Stomach smooth muscle (tissue), 2 donors: ENCODE measurements around the gene SLC22A3.
"Not testable (repeated sequence)": the region's sequence is repeated elsewhere in the genome, so short reads cannot be mapped to it uniquely, and the experiment has no call there.

Source experiments
- H3K27ac ChIP-seq: one replicate; pipeline ENCODE4 v1.7.0; 2013; ENCODE audit warnings: mild to moderate bottlenecking, low read length, inconsistent platforms
- H3K27me3 ChIP-seq, 2 donors: one replicate each; pipeline ENCODE4 v1.7.0; 2013; ENCODE audit warnings: low read length in 2 of 2; ENCODE audit not compliant: insufficient read depth in 2 of 2, control insufficient read depth in 1 of 2
- H3K36me3 ChIP-seq, 2 donors: one replicate each; pipeline ENCODE4 v1.7.0; 2013; ENCODE audit warnings: low read length in 2 of 2; ENCODE audit not compliant: control insufficient read depth in 2 of 2, insufficient read depth in 2 of 2
- H3K4me1 ChIP-seq: one replicate; pipeline ENCODE4 v1.7.0; 2013; ENCODE audit warnings: low read length; ENCODE audit not compliant: control insufficient read depth, insufficient read depth
- H3K4me3 ChIP-seq, 2 donors: one replicate each; pipeline ENCODE4 v1.7.0; 2013; ENCODE audit warnings: low read length in 2 of 2
- H3K9ac ChIP-seq, 2 donors: one replicate each; pipeline ENCODE4 v1.7.0; 2013; ENCODE audit warnings: low read length in 2 of 2, mild to moderate bottlenecking in 1 of 2
- H3K9me3 ChIP-seq, 2 donors: one replicate each; pipeline ENCODE4 v1.7.0; 2013; ENCODE audit warnings: low read length in 2 of 2; ENCODE audit not compliant: control insufficient read depth in 2 of 2
- donor health status: healthy.
- donor health status: Pancreatic carcinoma.

The SLC22A3 gene

DNA sequence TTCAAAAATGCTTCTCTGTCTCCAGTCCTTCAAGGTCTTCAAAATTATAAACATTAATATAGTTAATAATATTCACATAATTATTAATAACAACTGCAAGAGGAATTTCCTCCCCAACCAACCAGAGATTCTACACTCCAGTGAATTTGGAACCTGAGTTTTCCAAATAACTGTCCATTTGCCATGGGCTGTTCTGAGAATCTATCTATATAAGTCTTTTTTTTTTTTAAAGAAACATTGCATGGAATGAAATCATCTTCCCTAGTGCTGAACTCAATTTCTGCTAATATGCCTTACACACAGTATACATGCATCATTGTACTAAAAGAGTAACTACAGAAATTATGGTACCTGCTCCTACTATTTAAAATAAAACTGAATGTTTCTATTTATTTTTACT lies 113.9 kb downstream of the SLC22A3 start:
- no peaks in the 10 kb centered on the region for H3K9me3 ChIP-seq
- no peaks in the 10 kb centered on the region for H3K36me3 ChIP-seq
- no peak overlapping the region for H3K27ac ChIP-seq
- no peaks in the 10 kb centered on the region for H3K4me1 ChIP-seq
- no peaks in the 10 kb centered on the region for H3K27me3 ChIP-seq
- no peak overlapping the region for H3K9ac ChIP-seq
- no peak overlapping the region for H3K4me3 ChIP-seq

DNA sequence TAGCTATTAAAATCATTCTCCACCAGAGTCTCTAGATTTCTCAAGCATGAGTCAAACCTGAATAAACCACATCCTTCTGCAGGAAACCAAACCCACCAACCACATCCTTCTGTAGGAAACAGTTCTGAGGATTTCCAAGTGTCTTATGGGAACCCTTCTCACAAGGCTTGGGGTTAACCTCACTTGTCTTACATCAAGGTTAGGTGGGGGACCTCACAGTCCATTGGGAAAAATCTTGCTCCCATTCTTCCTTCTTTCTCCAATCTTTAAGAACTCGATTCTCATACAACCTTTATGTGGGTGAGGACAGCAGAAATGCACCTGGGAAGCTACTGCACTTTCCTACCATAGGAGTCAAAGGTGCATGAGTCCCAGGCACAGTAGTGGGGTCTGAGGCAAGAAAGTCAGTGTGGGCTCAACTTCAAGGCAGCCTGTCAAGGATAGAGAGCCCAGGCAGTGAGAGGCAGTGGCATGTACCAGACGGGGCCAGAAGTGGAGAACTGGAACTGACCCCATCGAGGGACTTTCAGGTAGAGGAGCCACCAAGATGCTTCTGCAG lies 114.5 kb downstream of the SLC22A3 start:
- Histone ChIP-seq H3K4me3 (no peak overlapping the region), H3K4me1 (no peaks in the 10 kb centered on the region), H3K9me3 (no peaks in the 10 kb centered on the region), H3K9ac (no peak overlapping the region), H3K27me3 (no peaks in the 10 kb centered on the region), H3K36me3 (no peaks in the 10 kb centered on the region), H3K27ac (no peak overlapping the region)

DNA sequence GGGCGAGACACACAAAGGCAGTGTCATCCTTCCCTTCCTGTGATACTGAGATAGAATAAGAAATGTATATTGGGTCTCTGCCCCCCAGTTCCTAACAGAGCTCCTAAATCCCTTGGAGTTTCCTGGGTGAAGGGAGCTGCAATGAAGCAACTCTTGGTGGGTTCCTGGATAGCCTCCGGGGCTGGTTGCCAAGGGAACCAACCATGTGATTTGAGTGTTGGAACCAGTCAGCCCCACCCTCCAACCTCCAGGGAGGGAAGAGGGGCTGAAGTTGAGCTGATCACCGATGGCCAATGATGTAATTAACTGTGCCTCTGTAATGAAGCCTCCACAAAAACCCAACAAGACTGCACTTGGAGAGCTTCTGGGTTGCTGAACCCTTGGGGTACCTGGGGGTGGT lies 116.6 kb downstream of the SLC22A3 start:
- Histone ChIP-seq H3K27me3 (no peaks in the 10 kb centered on the region), H3K9ac (no peak overlapping the region), H3K27ac (no peak overlapping the region), H3K4me1 (no peaks in the 10 kb centered on the region), H3K9me3 (no peaks in the 10 kb centered on the region), H3K4me3 (no peak overlapping the region), H3K36me3 (no peaks in the 10 kb centered on the region)

DNA sequence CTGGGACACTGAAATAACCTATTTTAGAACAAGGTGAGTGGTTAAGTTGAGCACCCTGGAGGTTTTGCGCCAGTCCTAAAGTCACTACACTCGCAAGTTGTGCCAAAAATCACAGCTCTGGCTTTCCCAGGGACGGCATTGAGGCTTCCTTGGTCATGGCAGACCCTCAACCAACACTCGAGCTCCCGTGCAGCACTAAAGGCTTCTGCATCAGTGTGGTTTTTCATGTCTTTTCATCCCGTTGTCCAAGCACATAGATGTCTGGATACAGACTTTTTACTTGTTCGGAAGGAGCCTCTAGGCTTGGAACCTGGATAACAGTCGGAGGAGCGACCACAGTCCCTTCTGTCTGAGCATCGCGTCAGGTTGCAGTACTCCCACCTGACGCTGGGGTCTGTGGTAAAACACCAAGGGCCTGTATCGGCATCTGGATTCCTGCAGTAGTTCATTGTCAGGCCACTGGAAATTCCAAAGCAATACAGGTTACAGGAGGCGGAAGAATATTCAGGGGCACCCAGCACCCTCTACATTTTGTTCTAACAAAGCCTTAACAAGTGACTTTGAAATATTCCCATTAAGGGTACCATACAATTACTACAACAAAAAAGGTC lies 119.2 kb downstream of the SLC22A3 start:
- not testable (repeated sequence) for H3K27me3 ChIP-seq, H3K27ac ChIP-seq, H3K9me3 ChIP-seq, H3K4me3 ChIP-seq, H3K36me3 ChIP-seq, H3K4me1 ChIP-seq, H3K9ac ChIP-seq

DNA sequence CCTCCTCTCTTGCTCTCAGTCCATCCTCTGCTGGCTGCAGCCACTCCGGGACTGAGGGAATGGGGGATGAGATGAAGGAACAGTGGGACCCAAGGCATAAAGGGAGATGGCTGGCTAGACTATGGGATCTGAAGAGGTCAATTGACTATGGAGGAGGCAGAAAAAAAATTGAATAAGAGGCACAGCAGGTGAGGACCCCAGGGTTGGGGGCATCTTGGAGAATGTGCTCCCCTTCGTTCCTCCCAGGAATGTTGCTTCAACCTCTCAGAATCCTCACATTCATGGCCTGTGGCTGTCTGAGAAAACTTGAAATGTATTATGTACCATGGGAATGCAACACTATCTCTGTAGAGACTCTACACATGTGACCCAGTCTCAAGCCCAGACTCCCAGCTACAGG lies 121.0 kb downstream of the SLC22A3 start:
- Histone ChIP-seq H3K27me3 (no peaks in the 10 kb centered on the region), H3K9me3 (no peaks in the 10 kb centered on the region), H3K36me3 (no peaks in the 10 kb centered on the region), H3K4me1 (no peaks in the 10 kb centered on the region), H3K4me3 (no peak overlapping the region), H3K27ac (no peak overlapping the region), H3K9ac (no peak overlapping the region)

DNA sequence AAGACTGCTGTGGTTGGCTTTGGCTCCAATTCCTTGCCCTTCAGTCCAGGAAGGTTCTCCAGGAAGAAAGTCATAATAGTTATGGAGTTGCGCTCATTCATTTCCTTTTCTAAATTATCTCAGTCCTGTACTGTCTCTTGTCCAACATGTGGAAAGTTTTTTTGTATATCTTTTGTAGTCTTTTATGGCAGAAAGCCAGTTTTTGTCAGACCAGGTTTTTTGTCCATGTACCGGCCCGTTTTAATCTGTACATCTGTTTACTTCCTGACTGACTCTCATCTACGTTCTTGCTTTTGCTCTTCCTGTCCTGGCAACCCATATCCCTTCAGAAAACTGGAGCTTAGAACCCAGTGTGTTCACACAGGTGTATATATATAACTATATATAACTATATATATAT lies 127.9 kb downstream of the SLC22A3 start:
- not testable (repeated sequence) for H3K4me3 ChIP-seq, H3K36me3 ChIP-seq, H3K27me3 ChIP-seq

DNA sequence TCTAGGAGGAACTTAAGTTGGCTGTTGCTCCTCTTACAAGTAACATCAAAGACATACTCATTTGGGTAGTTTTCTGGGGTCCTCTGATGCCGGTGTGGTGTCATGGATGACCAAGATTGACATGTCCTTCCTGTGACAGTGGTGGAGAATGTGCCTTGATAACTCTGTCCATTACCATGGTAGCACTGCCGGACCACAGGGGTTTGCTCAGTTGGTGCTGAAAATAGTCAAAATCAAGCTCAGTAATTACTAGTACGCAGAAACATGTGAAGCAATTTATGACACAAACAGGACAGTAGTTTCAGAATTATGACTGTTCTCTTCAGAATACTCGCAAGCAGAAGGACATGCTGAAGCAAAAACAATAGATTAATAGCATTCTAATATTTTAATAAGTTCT lies 128.9 kb downstream of the SLC22A3 start:
- not testable (repeated sequence) for H3K4me3 ChIP-seq, H3K27me3 ChIP-seq, H3K9ac ChIP-seq, H3K36me3 ChIP-seq, H3K27ac ChIP-seq, H3K9me3 ChIP-seq, H3K4me1 ChIP-seq

More for the DNA sequence above, 127.9 kb downstream of the SLC22A3 start:
- not testable (repeated sequence) for H3K9me3 ChIP-seq, H3K9ac ChIP-seq, H3K27ac ChIP-seq, H3K4me1 ChIP-seq

DNA sequence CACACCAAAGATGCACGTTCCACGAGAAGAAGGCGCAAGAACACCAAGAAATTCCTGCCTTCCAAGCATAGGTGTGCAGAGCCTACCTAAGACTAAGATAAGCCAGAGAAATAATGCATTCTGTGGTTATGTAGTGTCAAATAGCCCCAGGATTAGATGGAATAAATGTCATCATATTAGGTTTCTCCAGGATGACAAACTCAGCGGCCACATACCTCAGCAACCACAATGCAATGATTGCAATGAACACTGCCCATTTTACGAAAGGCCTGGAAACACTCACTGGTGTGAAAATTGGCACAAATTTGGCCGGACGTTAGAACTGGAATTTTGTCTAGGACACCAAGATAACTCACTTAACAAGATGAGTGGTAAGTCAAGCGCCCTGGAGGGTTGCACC lies 129.7 kb downstream of the SLC22A3 start:
- Histone ChIP-seq H3K36me3 (no peaks in the 10 kb centered on the region), H3K9ac (no peak overlapping the region), H3K4me3 (no peak overlapping the region), H3K4me1 (no peaks in the 10 kb centered on the region), H3K27ac (no peak overlapping the region), H3K9me3 (peaks cover 3 to 4% of the 10 kb centered on the region in 2 donors), H3K27me3 (no peaks in the 10 kb centered on the region)

DNA sequence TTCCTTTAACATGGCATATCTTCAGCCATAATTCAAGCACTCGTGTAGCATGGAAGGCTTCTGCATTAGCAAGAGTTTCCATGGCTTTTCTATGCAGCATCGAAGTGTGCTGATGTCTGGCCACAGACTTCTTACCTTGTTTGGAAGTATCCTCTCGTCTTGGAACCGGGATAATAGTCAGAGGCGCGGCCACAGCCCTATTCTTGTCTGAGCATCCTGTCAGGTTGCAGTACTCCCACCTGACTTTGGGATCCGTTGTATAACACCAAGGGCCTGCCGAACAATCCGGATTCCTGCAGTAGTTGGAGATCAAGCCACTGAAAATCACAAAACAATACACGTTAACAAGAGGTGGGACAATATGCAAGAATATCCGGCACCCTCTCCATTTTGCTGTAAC lies 138.9 kb downstream of the SLC22A3 start:
- Histone ChIP-seq H3K4me1 (no peaks in the 10 kb centered on the region), H3K4me3 (no peak overlapping the region), H3K9ac (no peak overlapping the region), H3K27ac (no peak overlapping the region), H3K9me3 (no peaks in the 10 kb centered on the region), H3K36me3 (peaks cover 0 to 2% of the 10 kb centered on the region in 2 donors), H3K27me3 (no peaks in the 10 kb centered on the region)

DNA sequence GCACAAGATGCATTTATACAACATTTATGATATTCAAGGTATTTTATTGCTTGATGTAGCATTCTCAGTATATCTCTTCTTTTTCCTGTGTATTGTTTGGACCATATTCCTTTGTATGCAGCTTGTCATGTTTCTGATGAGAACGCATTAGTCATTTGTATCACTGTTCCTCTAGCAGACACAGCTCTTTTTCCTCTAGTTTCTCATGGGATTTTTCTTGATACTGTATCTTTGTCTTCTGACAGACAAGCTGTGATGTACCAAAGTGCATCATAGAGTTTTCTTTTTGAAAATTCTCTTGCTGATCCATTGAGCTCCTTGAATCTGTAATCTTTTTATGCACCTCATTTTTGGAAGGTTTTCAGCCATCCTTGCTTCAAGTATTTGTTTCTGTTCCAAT lies 140.9 kb downstream of the SLC22A3 start:
- H3K27me3 ChIP-seq = no peaks in the 10 kb centered on the region
- H3K27ac ChIP-seq = no peak overlapping the region
- no peak overlapping the region for H3K4me3 ChIP-seq
- H3K4me1 ChIP-seq = no peaks in the 10 kb centered on the region
- no peak overlapping the region for H3K9ac ChIP-seq
- no peaks in the 10 kb centered on the region for H3K36me3 ChIP-seq
- no peaks in the 10 kb centered on the region for H3K9me3 ChIP-seq

DNA sequence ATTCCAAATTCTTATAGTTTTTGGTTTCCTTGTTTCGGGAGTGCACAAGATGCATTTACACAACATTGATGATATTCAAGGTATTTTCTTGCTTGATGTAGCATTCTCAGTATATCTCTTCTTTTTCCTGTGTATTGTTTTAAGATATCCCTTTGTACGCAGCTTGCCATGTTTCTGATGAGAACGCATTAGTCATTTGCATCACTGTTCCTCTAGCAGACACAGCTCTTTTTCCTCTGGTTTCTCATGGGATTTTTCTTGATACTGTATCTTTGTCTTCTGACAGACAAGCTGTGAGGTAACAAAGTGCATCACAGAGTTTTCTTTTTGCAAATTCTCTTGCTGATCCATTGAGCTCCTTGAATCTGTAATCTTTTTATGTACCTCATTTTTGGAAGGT lies 146.4 kb downstream of the SLC22A3 start:
- no peaks in the 10 kb centered on the region for H3K27me3 ChIP-seq
- no peaks in the 10 kb centered on the region for H3K4me1 ChIP-seq
- H3K36me3 ChIP-seq = no peaks in the 10 kb centered on the region
- H3K4me3 ChIP-seq = no peak overlapping the region
- H3K9me3 ChIP-seq = no peaks in the 10 kb centered on the region
- H3K9ac ChIP-seq = no peak overlapping the region
- no peak overlapping the region for H3K27ac ChIP-seq
